ENCODE measurements around the gene RGS3.
A peak's percentile ranks its signal among the peaks of the same experiment; 100 is the strongest.

RGS3 gene

GRCh38 chr9:113616621-113617496, 153.3 kb downstream of the RGS3 start:
- Histone ChIP-seq H3K4me3 (ENCODE audit: low read length) (no peak overlapping the region), H3K36me3 (ENCODE audit: insufficient read depth, low read length) (no peaks in the 10 kb centered on the region), H2AFZ (ENCODE audit: low read depth, low read length) (no peak overlapping the region), H3K4me1 (ENCODE audit: insufficient read depth, low read length) (peaks cover 18% of the 10 kb centered on the region), H3K27me3 (ENCODE audit: insufficient read depth, low read length) (no peaks in the 10 kb centered on the region), H3K9me3 (ENCODE audit: low read length) (no peaks in the 10 kb centered on the region)

DNA sequence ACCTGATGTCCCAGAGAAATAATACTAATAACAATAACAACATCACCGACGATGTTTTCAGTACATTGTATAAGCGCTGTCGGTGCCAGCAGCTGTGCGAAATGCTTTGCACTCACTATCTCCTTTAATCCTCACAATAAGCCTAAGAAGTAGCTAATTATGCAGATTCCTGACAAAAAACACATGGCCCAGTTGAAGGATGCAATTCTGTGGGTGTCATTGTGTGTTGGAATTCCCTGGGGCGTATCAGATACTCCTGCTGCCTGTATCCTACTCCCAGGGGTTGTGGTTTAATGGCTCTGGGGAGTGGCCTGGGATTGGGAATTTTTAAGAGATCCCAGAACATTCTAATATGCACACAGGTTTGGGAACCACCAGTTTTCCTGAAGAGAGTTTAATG, 154.0 kb downstream of the RGS3 start:
- H3K9me3 ChIP-seq (ENCODE audit: low read length), result no peaks in the 10 kb centered on the region
- H3K4me3 ChIP-seq (ENCODE audit: low read length), result no peak overlapping the region
- no peaks in the 10 kb centered on the region for H3K27me3 ChIP-seq (ENCODE audit: insufficient read depth, low read length)
- no peak overlapping the region for H2AFZ ChIP-seq (ENCODE audit: low read depth, low read length)
- H3K36me3 ChIP-seq (ENCODE audit: insufficient read depth, low read length), result no peaks in the 10 kb centered on the region
- H3K4me1 ChIP-seq (ENCODE audit: insufficient read depth, low read length), result peaks cover 18% of the 10 kb centered on the region

DNA sequence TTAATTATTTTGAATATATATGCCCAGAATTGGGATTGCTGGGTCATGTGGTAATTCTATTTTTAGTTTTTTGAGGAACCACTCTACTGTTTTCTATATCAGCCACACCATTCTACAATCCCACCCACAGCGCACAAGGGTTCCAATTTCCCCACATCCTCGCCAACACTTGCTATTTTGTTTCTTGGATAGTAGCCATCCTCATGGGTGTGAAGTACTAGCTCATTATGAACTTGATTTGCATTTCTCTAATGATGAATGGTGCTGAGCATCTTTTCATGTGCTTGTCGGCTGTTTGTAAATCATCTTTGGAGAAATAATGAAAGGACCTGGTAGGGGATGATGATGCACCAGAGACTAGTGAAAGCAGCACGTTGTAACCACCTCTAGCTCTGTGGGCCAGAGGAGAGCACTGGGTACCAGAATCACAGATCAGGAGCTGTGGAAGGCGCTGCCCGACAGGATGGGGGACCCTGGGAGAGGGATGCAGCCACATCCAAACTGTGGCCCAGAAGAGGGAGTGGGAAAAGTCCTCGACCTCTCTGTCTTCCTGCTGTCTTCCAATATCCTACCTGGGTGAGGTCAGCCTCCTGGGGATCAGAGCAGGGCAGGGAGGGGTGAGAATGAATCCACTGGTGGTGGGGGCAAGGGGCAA, 155.4 kb downstream of the RGS3 start:
- Histone ChIP-seq H3K27me3 (ENCODE audit: insufficient read depth, low read length) (no peaks in the 10 kb centered on the region), H3K4me3 (ENCODE audit: low read length) (no peak overlapping the region), H2AFZ (ENCODE audit: low read depth, low read length) (no peak overlapping the region), H3K4me1 (ENCODE audit: insufficient read depth, low read length) (peaks cover 27% of the 10 kb centered on the region), H3K36me3 (ENCODE audit: insufficient read depth, low read length) (no peaks in the 10 kb centered on the region), H3K9me3 (ENCODE audit: low read length) (no peaks in the 10 kb centered on the region)

DNA sequence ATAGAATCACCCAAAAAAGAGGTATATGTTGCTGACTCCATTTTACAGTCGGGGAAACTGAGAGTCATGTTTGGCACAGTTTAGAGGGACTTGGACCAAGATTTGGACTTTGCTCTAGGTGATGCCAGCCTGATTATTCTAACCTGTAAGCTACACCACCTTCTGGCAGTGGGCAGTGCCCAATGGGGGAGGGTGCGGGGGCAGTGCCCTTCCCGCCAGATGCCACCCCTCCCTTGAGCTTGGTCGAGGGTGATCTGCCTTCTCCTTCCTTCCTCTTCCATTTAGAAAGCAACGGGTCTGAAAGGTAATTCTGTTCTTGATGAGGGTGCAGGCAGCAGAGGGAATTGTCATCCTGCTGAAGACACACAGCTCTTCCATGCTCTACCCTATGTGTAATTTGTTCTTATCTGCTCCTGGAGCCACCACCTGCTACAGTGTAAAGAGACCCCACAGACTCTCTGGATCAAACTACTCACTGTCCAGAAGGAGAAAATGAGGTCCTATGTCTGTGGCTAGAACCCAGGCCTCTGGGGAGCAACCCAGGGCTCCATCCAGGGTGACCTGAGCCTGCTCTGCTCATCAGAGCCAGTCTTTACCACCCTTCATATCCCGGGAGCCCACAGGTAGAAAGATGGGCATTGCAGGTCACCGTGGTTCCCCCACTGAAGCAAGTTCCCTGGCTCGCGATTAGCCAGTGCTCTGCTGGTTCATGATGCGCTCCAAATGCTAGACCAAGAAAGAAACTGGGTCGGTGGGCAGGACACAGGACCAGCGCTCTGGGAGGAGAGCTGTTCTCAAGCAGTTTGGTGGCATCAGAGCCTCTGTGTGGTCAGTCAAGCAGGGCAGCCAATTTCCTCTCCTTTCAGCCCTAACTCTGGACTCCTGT, 156.2 kb downstream of the RGS3 start:
- H3K9me3 ChIP-seq (ENCODE audit: low read length), result no peaks in the 10 kb centered on the region
- H2AFZ ChIP-seq (ENCODE audit: low read depth, low read length), result peak overlapping the region; percentile 6
- H3K27me3 ChIP-seq (ENCODE audit: insufficient read depth, low read length), result no peaks in the 10 kb centered on the region
- no peaks in the 10 kb centered on the region for H3K36me3 ChIP-seq (ENCODE audit: insufficient read depth, low read length)
- peaks cover 27% of the 10 kb centered on the region for H3K4me1 ChIP-seq (ENCODE audit: insufficient read depth, low read length)
- H3K4me3 ChIP-seq (ENCODE audit: low read length), result no peak overlapping the region

DNA sequence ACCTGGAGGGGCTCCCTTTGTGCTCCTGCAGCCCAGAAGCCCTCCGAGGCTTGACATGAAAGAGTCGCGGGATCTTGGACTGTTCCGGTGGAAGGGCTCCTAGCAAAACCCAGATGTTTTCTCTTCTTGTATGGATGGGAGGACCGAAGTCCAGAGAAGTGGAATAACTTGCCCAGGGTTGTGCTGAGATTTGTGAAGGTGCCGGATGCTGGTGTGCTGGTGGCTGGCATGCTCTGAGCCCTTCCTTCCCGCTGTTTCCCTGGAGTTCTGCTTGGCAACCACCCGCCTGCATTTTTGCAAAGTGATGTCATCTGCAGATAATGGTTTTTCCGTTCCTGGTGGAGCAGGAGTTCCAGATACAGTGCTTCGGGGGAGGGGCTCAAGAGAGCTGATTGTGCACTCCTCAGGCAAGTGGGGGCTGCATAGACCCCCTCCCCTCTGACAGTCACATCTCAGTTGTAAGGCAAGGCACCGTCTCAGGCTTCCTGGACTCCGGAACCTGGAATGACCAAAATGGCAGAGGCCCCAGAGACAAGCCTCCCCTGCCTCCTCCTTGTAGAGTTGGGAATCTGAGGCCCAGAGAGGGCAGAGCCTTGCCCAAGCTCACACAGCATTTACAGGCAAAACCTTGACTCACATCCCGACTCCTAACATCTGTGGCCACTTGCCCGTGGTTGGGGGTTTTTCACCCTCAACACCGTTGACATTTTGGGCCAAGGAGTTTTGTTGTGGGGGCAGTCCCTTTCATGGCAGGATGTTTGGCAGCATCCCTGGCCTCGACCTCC, 157.0 kb downstream of the RGS3 start:
- Histone ChIP-seq H2AFZ (ENCODE audit: low read depth, low read length) (peak overlapping the region; percentile 6), H3K36me3 (ENCODE audit: insufficient read depth, low read length) (no peaks in the 10 kb centered on the region), H3K9me3 (ENCODE audit: low read length) (no peaks in the 10 kb centered on the region), H3K27me3 (ENCODE audit: insufficient read depth, low read length) (no peaks in the 10 kb centered on the region), H3K4me1 (ENCODE audit: insufficient read depth, low read length) (peaks cover 27% of the 10 kb centered on the region), H3K4me3 (ENCODE audit: low read length) (no peak overlapping the region)

DNA sequence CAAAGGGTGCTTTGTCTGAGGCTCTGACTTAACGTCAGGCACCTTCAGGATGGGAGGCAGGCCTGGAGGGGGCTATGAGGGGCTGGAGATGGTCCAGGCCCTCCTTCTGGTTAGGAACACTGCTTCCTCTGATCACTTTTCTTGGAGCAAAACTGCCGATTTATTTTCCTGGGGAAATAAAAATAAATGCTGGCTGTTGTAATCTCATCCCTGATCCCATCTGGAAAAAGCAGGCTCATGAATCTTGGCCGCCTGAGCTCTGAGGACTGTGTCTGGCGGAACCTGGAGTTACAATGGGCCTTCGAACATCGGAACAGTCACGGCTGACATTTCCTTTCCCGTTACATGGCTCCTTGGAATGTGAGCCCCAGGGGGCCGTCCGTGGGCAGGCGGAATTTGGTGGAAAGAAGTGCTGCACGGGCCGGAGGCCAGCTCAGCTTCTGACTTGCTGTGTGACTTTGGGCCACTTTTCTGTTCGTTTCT, 157.8 kb downstream of the RGS3 start:
- Histone ChIP-seq H3K4me1 (ENCODE audit: insufficient read depth, low read length) (peaks cover 27% of the 10 kb centered on the region), H2AFZ (ENCODE audit: low read depth, low read length) (no peak overlapping the region), H3K27me3 (ENCODE audit: insufficient read depth, low read length) (no peaks in the 10 kb centered on the region), H3K9me3 (ENCODE audit: low read length) (no peaks in the 10 kb centered on the region), H3K36me3 (ENCODE audit: insufficient read depth, low read length) (no peaks in the 10 kb centered on the region), H3K4me3 (ENCODE audit: low read length) (no peak overlapping the region)

- Histone ChIP-seq H3K4me1 (ENCODE audit: insufficient read depth, low read length) (peaks cover 27% of the 10 kb centered on the region), H3K9me3 (ENCODE audit: low read length) (no peaks in the 10 kb centered on the region), H3K4me3 (ENCODE audit: low read length) (no peak overlapping the region)
Observed at GRCh38 chr9:113621980-113622379, 158.5 kb downstream of the RGS3 start.

DNA sequence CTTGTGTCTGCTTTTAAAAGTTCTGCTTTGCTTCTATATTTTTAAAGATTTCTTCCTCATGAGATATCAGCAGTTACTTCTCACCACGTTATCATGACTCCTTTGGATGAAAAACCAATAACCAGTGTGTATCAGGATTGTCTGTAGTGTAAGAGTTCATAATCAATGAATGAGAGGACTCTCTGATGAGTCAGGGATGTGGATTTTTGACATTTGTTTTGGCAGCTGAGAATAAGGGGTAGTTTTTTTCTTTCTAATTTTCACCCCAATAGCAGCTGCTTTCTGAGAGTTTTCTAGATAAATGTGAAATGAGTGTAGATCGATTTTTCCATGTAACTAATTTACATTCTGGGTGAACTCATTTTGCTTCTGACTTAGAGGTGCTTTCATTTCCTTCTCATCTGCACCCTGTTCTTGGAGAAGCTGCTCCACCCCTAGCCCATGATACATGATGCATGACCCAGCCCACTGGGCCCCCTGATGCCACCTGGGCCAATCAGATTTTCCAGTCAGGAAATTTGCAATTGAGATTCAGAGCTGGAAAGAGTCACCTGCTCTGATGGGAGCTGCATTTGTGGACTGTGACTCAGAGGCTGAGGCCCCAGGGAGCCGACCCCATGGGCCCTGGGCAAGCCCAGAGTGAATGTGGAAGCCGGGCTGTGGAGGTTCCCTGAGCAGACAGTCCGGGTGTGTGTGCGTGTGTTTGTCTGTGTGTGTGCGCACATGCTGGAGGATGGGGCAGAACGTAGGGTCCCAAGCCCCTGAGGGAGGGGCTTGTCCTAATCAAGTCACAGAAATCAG, 159.3 kb downstream of the RGS3 start:
- Histone ChIP-seq H3K4me1 (ENCODE audit: insufficient read depth, low read length) (peaks cover 27% of the 10 kb centered on the region), H3K4me3 (ENCODE audit: low read length) (no peak overlapping the region), H2AFZ (ENCODE audit: low read depth, low read length) (no peak overlapping the region), H3K27me3 (ENCODE audit: insufficient read depth, low read length) (no peaks in the 10 kb centered on the region), H3K9me3 (ENCODE audit: low read length) (no peaks in the 10 kb centered on the region), H3K36me3 (ENCODE audit: insufficient read depth, low read length) (no peaks in the 10 kb centered on the region)

More at GRCh38 chr9:113621980-113622379, 158.5 kb downstream of the RGS3 start:
- Histone ChIP-seq H2AFZ (ENCODE audit: low read depth, low read length) (no peak overlapping the region), H3K36me3 (ENCODE audit: insufficient read depth, low read length) (no peaks in the 10 kb centered on the region), H3K27me3 (ENCODE audit: insufficient read depth, low read length) (no peaks in the 10 kb centered on the region)

- Histone ChIP-seq H3K4me3 (ENCODE audit: low read length) (no peak overlapping the region), H2AFZ (ENCODE audit: low read depth, low read length) (no peak overlapping the region), H3K4me1 (ENCODE audit: insufficient read depth, low read length) (peaks cover 27% of the 10 kb centered on the region), H3K36me3 (ENCODE audit: insufficient read depth, low read length) (no peaks in the 10 kb centered on the region), H3K9me3 (ENCODE audit: low read length) (no peaks in the 10 kb centered on the region), H3K27me3 (ENCODE audit: insufficient read depth, low read length) (no peaks in the 10 kb centered on the region)
Observed at GRCh38 chr9:113623851-113624485, 160.4 kb downstream of the RGS3 start.

GRCh38 chr9:113624721-113625120, 161.2 kb downstream of the RGS3 start:
- Histone ChIP-seq H3K9me3 (ENCODE audit: low read length) (no peaks in the 10 kb centered on the region), H3K4me3 (ENCODE audit: low read length) (no peak overlapping the region), H3K27me3 (ENCODE audit: insufficient read depth, low read length) (no peaks in the 10 kb centered on the region), H2AFZ (ENCODE audit: low read depth, low read length) (no peak overlapping the region), H3K4me1 (ENCODE audit: insufficient read depth, low read length) (peaks cover 25% of the 10 kb centered on the region), H3K36me3 (ENCODE audit: insufficient read depth, low read length) (no peaks in the 10 kb centered on the region)

GRCh38 chr9:113625486-113625885, 162.0 kb downstream of the RGS3 start:
- H3K27me3 ChIP-seq (ENCODE audit: insufficient read depth, low read length), result no peaks in the 10 kb centered on the region
- H3K36me3 ChIP-seq (ENCODE audit: insufficient read depth, low read length), result no peaks in the 10 kb centered on the region
- H3K4me3 ChIP-seq (ENCODE audit: low read length), result no peak overlapping the region
- no peaks in the 10 kb centered on the region for H3K9me3 ChIP-seq (ENCODE audit: low read length)
- H2AFZ ChIP-seq (ENCODE audit: low read depth, low read length), result no peak overlapping the region
- peaks cover 18% of the 10 kb centered on the region for H3K4me1 ChIP-seq (ENCODE audit: insufficient read depth, low read length)

Measured in neuron (in vitro differentiated cells).